Activated CD8-positive, alpha-beta memory T cell treated with anti-CD3 and anti-CD28 coated beads, Interleukin-2, amount 10 ng/mL, durations not matched to agents 7 days and 5 days (primary cell): ENCODE measurements around the gene KLRC3. TPM values are rescaled to one million over a fixed set of nuclear protein-coding genes. Genes with fewer than 3 reads are reported as not detected.
"Not testable (repeated sequence)": the region's sequence is repeated elsewhere in the genome, so short reads cannot be mapped to it uniquely, and the experiment has no call there.

Source experiments
- ATAC-seq: fragments of 150-1000 bp; cut with Tn5 transposase; one replicate; pipeline ENCODE4 v1.10.0; 2021; ENCODE audit warnings: moderate library complexity
- CTCF ChIA-PET: fragments of 350-600 bp; sonication (Branson Sonifier 250); formaldehyde crosslinking; loops from one replicate; lab custom pipeline; 2021; ENCODE audit warnings: antibody characterized with exemption; lab: Charles Lee
- DNase-seq: peaks from one replicate; pipeline ENCODE4 v3.0.0-alpha.2; 2020
- H3K27ac Mint-ChIP-seq: one replicate; pipeline ENCODE4 v1.8.0; 2021; ENCODE audit warnings: mild to moderate bottlenecking, mixed read lengths
- H3K27me3 Mint-ChIP-seq: one replicate; pipeline ENCODE4 v1.8.0; 2021; ENCODE audit warnings: mixed read lengths
- H3K36me3 Mint-ChIP-seq: one replicate; pipeline ENCODE4 v1.8.0; 2021; ENCODE audit warnings: mild to moderate bottlenecking, mixed read lengths
- H3K4me1 Mint-ChIP-seq: one replicate; pipeline ENCODE4 v1.8.0; 2021; ENCODE audit warnings: mixed read lengths
- H3K4me3 Mint-ChIP-seq: one replicate; pipeline ENCODE4 v1.8.0; 2021; ENCODE audit warnings: mild to moderate bottlenecking, moderate library complexity, mixed read lengths
- H3K9me3 Mint-ChIP-seq: one replicate; pipeline ENCODE4 v1.8.0; 2022; ENCODE audit warnings: low read depth, mixed read lengths
- total RNA-seq, 2 experiments: library from RNA; stranded (reverse); gene quantifications; one replicate each; pipeline ENCODE4 v1.2.3, GENCODE V29; 2021

The KLRC3 gene
- total RNA-seq, 2 experiments from 2014 or later = 6.2 to 9.9 TPM

- Mint-ChIP-seq H3K36me3 (peaks cover 79% of the 10 kb centered on the region), H3K27ac (peak overlapping the region; percentile 76), H3K4me3 (peak overlapping the region; percentile 46), H3K4me1 (peaks cover 78% of the 10 kb centered on the region)
- peak; percentile 29 for ATAC-seq
- DNase-seq = peak; percentile 78
- H3K27me3 Mint-ChIP-seq, CTCF ChIA-PET, H3K9me3 Mint-ChIP-seq: not testable (repeated sequence)
Observed at GRCh38 chr12:10378737-10379136, 41.7 kb downstream of the KLRC3 start.

GRCh38 chr12:10374624-10375018, 45.8 kb downstream of the KLRC3 start:
- H3K36me3 Mint-ChIP-seq = peaks cover 81% of the 10 kb centered on the region
- no peak for ATAC-seq
- no peaks in the 10 kb centered on the region for H3K27me3 Mint-ChIP-seq
- peaks cover 3% of the 10 kb centered on the region for H3K9me3 Mint-ChIP-seq
- CTCF ChIA-PET = interaction anchor here (0.9 to 1.6 kb wide), 3 partner anchors 8 to 139 kb away, joined by 3 to 4 read pairs (median 3); no protein-coding TSS in a partner anchor
- peak overlapping the region; percentile 79 for H3K4me3 Mint-ChIP-seq
- H3K27ac Mint-ChIP-seq = peak overlapping the region; percentile 93
- no peak for DNase-seq
- H3K4me1 Mint-ChIP-seq = peaks cover 83% of the 10 kb centered on the region

GRCh38 chr12:10372559-10372958, 47.8 kb downstream of the KLRC3 start:
- peak; percentile 66 for DNase-seq
- ATAC-seq = peak; percentile 62
- no peaks in the 10 kb centered on the region for H3K27me3 Mint-ChIP-seq
- peaks cover 7% of the 10 kb centered on the region for H3K9me3 Mint-ChIP-seq
- CTCF ChIA-PET = no interaction called here
- H3K36me3 Mint-ChIP-seq = peaks cover 79% of the 10 kb centered on the region
- H3K4me3 Mint-ChIP-seq = peak overlapping the region; percentile 28
- peak overlapping the region; percentile 59 for H3K27ac Mint-ChIP-seq
- H3K4me1 Mint-ChIP-seq = peaks cover 81% of the 10 kb centered on the region

GRCh38 chr12:10371893-10372535, 48.4 kb downstream of the KLRC3 start:
- DNase-seq, H3K9me3 Mint-ChIP-seq, CTCF ChIA-PET, H3K27me3 Mint-ChIP-seq, H3K4me3 Mint-ChIP-seq, ATAC-seq: not testable (repeated sequence)
- Mint-ChIP-seq H3K36me3 (peaks cover 79% of the 10 kb centered on the region), H3K27ac (peak overlapping the region; percentile 66), H3K4me1 (peaks cover 82% of the 10 kb centered on the region)

- ATAC-seq = peak; percentile 10
- peak overlapping the region; percentile 94 for H3K27ac Mint-ChIP-seq
- DNase-seq = no peak
- H3K4me1 Mint-ChIP-seq = peaks cover 71% of the 10 kb centered on the region
- peaks cover 70% of the 10 kb centered on the region for H3K36me3 Mint-ChIP-seq
- peak overlapping the region; percentile 71 for H3K4me3 Mint-ChIP-seq
- no peaks in the 10 kb centered on the region for H3K27me3 Mint-ChIP-seq
- H3K9me3 Mint-ChIP-seq = peaks cover 4% of the 10 kb centered on the region
- CTCF ChIA-PET = interaction anchor here (0.6 to 1.2 kb wide), 3 partner anchors 11 to 134 kb away, joined by 3 read pairs; no protein-coding TSS in a partner anchor
Observed at GRCh38 chr12:10369557-10370415, 50.6 kb downstream of the KLRC3 start.

GRCh38 chr12:10368206-10369171, 51.9 kb downstream of the KLRC3 start:
- Mint-ChIP-seq H3K27ac (peak overlapping the region; percentile 82), H3K9me3 (peaks cover 4% of the 10 kb centered on the region), H3K4me1 (peaks cover 58% of the 10 kb centered on the region), H3K27me3 (no peaks in the 10 kb centered on the region), H3K36me3 (peaks cover 58% of the 10 kb centered on the region), H3K4me3 (peak overlapping the region; percentile 69)
- ATAC-seq (no peak), DNase-seq (no peak)
- CTCF ChIA-PET = interaction anchor here (1.9 kb wide), 1 partner anchor 29 kb away, joined by 6 read pairs; no protein-coding TSS in a partner anchor

- not testable (repeated sequence) for H3K27me3 Mint-ChIP-seq, ATAC-seq, DNase-seq, H3K9me3 Mint-ChIP-seq
- peaks cover 51% of the 10 kb centered on the region for H3K4me1 Mint-ChIP-seq
- CTCF ChIA-PET = interaction anchor here (1.1 to 2.2 kb wide), 6 partner anchors 17 to 629 kb away, joined by 3 to 12 read pairs (median 5); no protein-coding TSS in a partner anchor
- H3K36me3 Mint-ChIP-seq = peaks cover 54% of the 10 kb centered on the region
- peak overlapping the region; percentile 82 for H3K27ac Mint-ChIP-seq
- peak overlapping the region; percentile 69 for H3K4me3 Mint-ChIP-seq
Observed at GRCh38 chr12:10367714-10368113, 52.7 kb downstream of the KLRC3 start.

- H3K4me1 Mint-ChIP-seq = peaks cover 43% of the 10 kb centered on the region
- H3K27ac Mint-ChIP-seq = no peak overlapping the region
- H3K4me3 Mint-ChIP-seq = no peak overlapping the region
- ATAC-seq = no peak
- DNase-seq = no peak
- peaks cover 53% of the 10 kb centered on the region for H3K36me3 Mint-ChIP-seq
- CTCF ChIA-PET = interaction anchor here (0.6 to 4.6 kb wide), 20 partner anchors 8 to 628 kb away, joined by 3 to 24 read pairs (median 6); no protein-coding TSS in a partner anchor
- H3K9me3 Mint-ChIP-seq = peaks cover 4% of the 10 kb centered on the region
- no peaks in the 10 kb centered on the region for H3K27me3 Mint-ChIP-seq
Observed at GRCh38 chr12:10366875-10367274, 53.5 kb downstream of the KLRC3 start.

- CTCF ChIA-PET = interaction anchor here (0.9 to 4.6 kb wide), 22 partner anchors 9 to 212 kb away, joined by 3 to 24 read pairs (median 6); no protein-coding TSS in a partner anchor
- DNase-seq (no peak), ATAC-seq (no peak)
- no peak overlapping the region for H3K4me3 Mint-ChIP-seq
- H3K36me3 Mint-ChIP-seq = peaks cover 50% of the 10 kb centered on the region
- H3K27ac Mint-ChIP-seq = no peak overlapping the region
- no peaks in the 10 kb centered on the region for H3K27me3 Mint-ChIP-seq
- peaks cover 39% of the 10 kb centered on the region for H3K4me1 Mint-ChIP-seq
- peaks cover 4% of the 10 kb centered on the region for H3K9me3 Mint-ChIP-seq
Observed at GRCh38 chr12:10365696-10366405, 54.5 kb downstream of the KLRC3 start.

- H3K27ac Mint-ChIP-seq = no peak overlapping the region
- peaks cover 48% of the 10 kb centered on the region for H3K36me3 Mint-ChIP-seq
- ATAC-seq = peak; percentile 68
Observed at GRCh38 chr12:10364815-10365622, 55.4 kb downstream of the KLRC3 start.

More at GRCh38 chr12:10364815-10365622, 55.4 kb downstream of the KLRC3 start:
- Mint-ChIP-seq H3K9me3 (peaks cover 4% of the 10 kb centered on the region), H3K4me3 (no peak overlapping the region), H3K27me3 (no peaks in the 10 kb centered on the region), H3K4me1 (peaks cover 38% of the 10 kb centered on the region)
- peak; percentile 85 for DNase-seq
- CTCF ChIA-PET = interaction anchor here (0.9 to 4.6 kb wide), 12 partner anchors 12 to 212 kb away, joined by 3 to 24 read pairs (median 5); no protein-coding TSS in a partner anchor
